GM18873 (cell line): ENCODE data around the gene MYLK2.

Experiments used
- ATAC-seq: cut with Tn5 transposase; IDR thresholded peaks from one replicate; pipeline ENCODE4 v1.9.1; 2021; ENCODE audit warnings: mild to moderate bottlenecking, moderate library complexity, moderate number of reproducible peaks; ENCODE audit not compliant: unreplicated experiment, low FRiP score

MYLK2 gene

GRCh38 chr20:31849306-31849930 is 30.3 kb downstream of the MYLK2 start:
- ATAC-seq, result no peak

DNA sequence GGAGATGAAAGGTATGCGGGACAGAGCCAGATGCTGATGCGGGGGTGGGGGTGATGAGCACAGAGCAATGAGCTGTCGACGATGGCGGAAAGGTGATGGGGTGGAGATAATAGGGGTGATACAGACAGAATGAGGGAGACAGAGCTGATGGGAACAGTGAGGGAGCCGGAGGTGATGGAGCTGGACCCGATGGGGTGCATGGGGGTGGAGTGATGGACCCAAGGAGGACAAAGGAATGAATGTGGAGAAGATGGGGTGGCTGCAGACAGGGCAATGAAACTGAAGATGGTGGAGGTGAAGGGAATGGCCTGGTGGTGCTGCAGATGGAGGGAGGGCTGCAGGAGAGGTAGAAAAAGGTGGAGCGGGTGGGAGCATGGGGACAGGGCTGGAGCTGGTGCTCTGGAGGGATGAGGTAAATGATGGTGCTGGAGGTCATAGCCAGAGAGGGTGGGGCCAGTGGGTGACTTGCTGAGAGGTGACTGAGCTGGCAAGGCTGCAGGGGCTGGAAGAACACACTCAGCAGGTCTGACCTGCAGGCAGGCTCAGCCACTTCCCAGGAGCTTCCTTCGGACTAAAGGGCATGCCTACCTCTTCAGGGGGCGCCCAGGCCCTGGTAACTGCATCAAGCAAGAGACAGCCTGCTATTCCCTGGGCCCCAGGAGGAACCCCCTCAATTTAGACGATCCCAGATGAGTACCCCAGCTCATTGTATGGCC is 32.2 kb downstream of the MYLK2 start:
- no peak for ATAC-seq

DNA sequence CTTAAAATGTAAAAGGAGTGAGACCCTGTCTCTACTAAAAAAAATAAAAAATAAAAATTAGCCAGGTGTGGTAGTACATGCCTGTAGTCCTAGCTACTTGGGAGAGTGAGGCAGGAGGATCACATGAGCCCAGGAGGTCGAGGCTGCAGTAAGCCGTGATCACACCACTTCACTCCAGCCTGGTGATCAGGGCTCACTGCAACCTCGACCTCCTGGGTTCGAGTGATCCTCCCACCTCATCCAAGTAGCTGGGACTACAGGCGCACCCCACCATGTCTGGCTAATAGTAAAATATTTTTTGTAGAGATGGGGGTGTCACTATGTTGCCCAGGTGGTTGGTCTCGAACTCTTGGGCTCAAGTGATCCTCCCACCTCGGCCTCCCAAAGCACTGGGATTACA is 34.3 kb downstream of the MYLK2 start:
- no peak for ATAC-seq

- no peak for ATAC-seq
Measured at GRCh38 chr20:31856516-31856915, 37.4 kb downstream of the MYLK2 start.

GRCh38 chr20:31857861-31858759 is 39.0 kb downstream of the MYLK2 start:
- ATAC-seq, result no peak

DNA sequence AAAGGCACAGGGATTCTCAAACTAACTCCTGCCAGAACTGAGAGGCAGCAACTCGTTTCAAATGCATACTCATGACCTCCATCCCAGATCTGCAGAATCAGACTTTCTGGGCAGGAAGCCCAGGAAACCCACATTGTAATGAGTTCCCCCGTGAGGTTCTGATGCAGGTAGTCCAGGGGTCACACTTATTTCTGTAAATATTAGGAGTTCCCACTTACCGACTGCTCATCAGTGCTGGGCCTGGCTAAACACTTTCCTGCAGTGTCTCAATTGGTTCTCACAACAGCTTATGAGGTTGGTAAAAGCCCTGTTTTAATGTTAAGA is 39.6 kb downstream of the MYLK2 start:
- no peak for ATAC-seq

- ATAC-seq, result no peak
Measured at GRCh38 chr20:31859266-31859997, 40.3 kb downstream of the MYLK2 start.

DNA sequence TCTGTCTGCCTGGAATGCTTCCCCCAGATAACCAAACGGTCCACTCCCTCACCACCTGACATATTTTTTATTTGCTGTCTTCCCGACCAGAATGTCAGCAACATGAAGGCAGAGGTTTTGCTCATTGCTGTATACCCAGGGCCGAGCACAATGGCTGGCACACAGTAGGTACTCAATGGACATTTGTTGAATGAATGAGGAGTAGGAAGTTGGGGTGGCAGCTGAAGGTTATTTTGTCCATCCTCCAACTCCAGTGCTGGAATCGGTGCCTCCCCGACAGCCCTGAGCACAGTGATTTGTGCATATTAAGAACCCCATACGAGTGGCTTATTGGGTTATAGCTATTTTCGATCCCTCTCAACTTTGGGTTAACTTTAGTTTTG is 40.8 kb downstream of the MYLK2 start:
- no peak for ATAC-seq

- no peak for ATAC-seq
Measured at GRCh38 chr20:31860390-31861134, 41.4 kb downstream of the MYLK2 start.

DNA sequence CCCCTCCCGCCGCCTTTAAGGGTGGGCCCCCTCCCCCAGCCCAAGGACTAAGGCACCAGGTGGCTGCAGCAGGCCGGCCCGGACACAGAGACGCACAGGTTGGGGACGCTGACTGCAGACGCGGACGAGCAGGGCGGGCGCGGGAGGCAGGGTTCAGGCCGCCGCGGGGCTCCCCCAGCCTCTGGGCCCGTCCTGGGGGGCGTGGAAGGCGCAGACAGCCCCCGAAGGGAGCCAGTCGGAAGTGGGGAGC is 41.9 kb downstream of the MYLK2 start:
- ATAC-seq, result no peak

- ATAC-seq, result no peak
Measured at GRCh38 chr20:31861385-31862156, 42.4 kb downstream of the MYLK2 start.

- ATAC-seq, result no peak
Measured at GRCh38 chr20:31862157-31862470, 43.0 kb downstream of the MYLK2 start.

- ATAC-seq, result no peak
Measured at GRCh38 chr20:31862506-31862905, 43.4 kb downstream of the MYLK2 start.

GRCh38 chr20:31863296-31864085 is 44.3 kb downstream of the MYLK2 start:
- no peak for ATAC-seq

- ATAC-seq, result no peak
Measured at GRCh38 chr20:31864521-31865400, 45.6 kb downstream of the MYLK2 start.

GRCh38 chr20:31866221-31866620 is 47.1 kb downstream of the MYLK2 start:
- no peak for ATAC-seq

DNA sequence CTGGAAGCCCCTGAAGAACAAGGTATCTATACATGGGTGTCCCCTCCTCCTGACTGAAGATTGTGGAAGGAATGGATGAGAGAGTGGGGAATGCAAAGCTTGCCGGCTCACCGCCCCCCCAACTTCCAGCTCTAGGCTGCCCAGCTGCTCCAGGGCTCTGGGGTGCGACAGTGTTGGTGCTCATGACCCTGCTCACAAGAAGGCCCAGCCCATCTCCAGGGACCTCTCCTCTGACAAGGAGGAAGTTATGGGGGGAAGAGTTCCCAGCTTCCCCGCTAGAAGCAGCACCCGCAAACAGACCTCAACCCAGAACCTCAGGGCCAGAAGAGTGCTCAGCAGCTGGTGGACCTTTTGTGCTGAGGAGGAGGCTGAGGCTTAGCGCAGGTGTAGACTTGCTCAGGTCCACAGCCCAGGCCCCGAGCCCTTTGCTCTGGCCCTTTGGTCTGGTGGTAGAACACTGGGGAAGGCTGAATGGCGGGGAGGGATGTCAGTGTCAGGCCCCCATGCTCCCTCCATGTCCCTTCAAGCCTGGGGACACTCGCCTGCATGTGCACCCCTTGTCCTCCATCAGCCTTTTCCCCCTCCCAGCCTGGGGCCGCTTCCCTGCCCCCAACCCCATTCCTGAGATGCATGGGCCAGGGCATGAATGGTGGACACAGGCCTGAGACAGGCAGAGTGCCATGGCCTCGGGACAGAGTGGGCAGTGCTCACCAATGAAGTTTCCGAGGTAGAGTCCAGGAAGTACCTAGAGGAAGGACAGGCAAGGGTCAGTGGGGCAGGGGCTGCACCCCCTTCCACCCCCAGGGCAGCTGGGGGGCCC is 49.9 kb downstream of the MYLK2 start:
- no peak for ATAC-seq

- no peak for ATAC-seq
Measured at GRCh38 chr20:31869673-31869941, 50.5 kb downstream of the MYLK2 start.
